HEK293T (cell line): ENCODE results near the gene FOXE1.

Experiments used
- ARNT ChIP-seq: fragments of 450-650 bp; IDR thresholded peaks from 2 replicates; pipeline ENCODE4 v1.6.1; 2017; ENCODE audit warnings: mild to moderate bottlenecking
- BHLHE40 ChIP-seq: fragments of 450-650 bp; IDR thresholded peaks from 2 replicates; pipeline ENCODE4 v1.6.1; 2016; ENCODE audit warnings: mild to moderate bottlenecking, moderate library complexity, borderline replicate concordance
- ELF4 ChIP-seq: fragments of 450-650 bp; IDR thresholded peaks from 2 replicates; pipeline ENCODE4 v1.6.1; 2017; ENCODE audit warnings: antibody characterized with exemption
- FOXK2 ChIP-seq: fragments of 450-650 bp; IDR thresholded peaks from 2 replicates; pipeline ENCODE4 v1.6.1; 2016; ENCODE audit warnings: mild to moderate bottlenecking
- FOXM1 ChIP-seq: fragments of 450-650 bp; IDR thresholded peaks from 2 replicates; pipeline ENCODE4 v1.6.1; 2017; ENCODE audit warnings: mild to moderate bottlenecking, borderline replicate concordance
- SP1 ChIP-seq: fragments of 450-650 bp; IDR thresholded peaks from 2 replicates; pipeline ENCODE4 v1.6.1; 2017

- TF ChIP-seq BHLHE40, result no peak
- no peak for TF ChIP-seq SP1
- TF ChIP-seq ELF4, result no peak
- no peak for TF ChIP-seq FOXM1
- TF ChIP-seq ARNT, result no peak
- no peak for TF ChIP-seq FOXK2
Observed at GRCh38 chr9:97900738-97901565, 47.9 kb downstream of the FOXE1 start.
